GM10248 (cell line): ENCODE results near the gene CD83.

Experiments
- CTCF ChIA-PET: fragments of 300-600 bp; sonication (Branson Sonifier 250); formaldehyde crosslinking; extraction: SDS; loops from one replicate; lab custom pipeline; 2021; ENCODE audit warnings: antibody characterized with exemption; lab: Yijun Ruan, JAX
- POLR2A ChIA-PET: fragments of 350-650 bp; sonication (Branson Sonifier 250); formaldehyde crosslinking; extraction: SDS; loops from one replicate; lab custom pipeline; 2020; ENCODE audit warnings: antibody characterized with exemption; lab: Yijun Ruan, JAX
- DNase-seq: peaks from one replicate; pipeline ENCODE4 v3.0.0; 2012; ENCODE audit errors: extremely low spot score
- TF ChIP-seq, protein P1 (sequence below): IDR thresholded peaks from 2 replicates; pipeline ENCODE4 v1.5.1; 2012; ENCODE audit warnings: mild to moderate bottlenecking, low read depth; ENCODE audit errors: extremely low read depth, missing control alignments, control extremely low read depth

Gene CD83

DNA sequence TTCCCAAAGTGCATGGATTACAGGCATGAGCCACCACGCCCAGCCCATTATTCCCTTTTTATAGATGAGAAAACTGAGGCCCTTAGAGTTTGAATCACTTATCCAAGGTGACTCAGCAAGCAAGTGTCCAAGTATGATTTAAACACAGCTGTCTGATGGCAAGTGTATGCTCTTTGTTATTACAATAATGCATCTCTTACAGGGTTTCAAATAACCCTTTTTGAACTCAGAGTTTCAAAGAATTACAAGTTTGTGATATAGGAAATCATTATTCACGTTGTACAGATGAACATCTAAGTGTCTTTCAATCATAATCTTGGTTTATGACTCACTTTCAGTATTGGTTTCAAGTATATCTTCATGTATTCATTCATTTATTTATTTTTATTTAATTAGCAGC is 63.0 kb downstream of the CD83 start:
- TF ChIP-seq, protein P1, sequence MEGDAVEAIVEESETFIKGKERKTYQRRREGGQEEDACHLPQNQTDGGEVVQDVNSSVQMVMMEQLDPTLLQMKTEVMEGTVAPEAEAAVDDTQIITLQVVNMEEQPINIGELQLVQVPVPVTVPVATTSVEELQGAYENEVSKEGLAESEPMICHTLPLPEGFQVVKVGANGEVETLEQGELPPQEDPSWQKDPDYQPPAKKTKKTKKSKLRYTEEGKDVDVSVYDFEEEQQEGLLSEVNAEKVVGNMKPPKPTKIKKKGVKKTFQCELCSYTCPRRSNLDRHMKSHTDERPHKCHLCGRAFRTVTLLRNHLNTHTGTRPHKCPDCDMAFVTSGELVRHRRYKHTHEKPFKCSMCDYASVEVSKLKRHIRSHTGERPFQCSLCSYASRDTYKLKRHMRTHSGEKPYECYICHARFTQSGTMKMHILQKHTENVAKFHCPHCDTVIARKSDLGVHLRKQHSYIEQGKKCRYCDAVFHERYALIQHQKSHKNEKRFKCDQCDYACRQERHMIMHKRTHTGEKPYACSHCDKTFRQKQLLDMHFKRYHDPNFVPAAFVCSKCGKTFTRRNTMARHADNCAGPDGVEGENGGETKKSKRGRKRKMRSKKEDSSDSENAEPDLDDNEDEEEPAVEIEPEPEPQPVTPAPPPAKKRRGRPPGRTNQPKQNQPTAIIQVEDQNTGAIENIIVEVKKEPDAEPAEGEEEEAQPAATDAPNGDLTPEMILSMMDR, result no peak
- CTCF ChIA-PET, result interaction anchor here (1.3 kb wide), 2 partner anchors 37 to 1052 kb away, joined by 3 read pairs; no protein-coding TSS in a partner anchor
- POLR2A ChIA-PET, result no interaction called here
- no peak for DNase-seq

DNA sequence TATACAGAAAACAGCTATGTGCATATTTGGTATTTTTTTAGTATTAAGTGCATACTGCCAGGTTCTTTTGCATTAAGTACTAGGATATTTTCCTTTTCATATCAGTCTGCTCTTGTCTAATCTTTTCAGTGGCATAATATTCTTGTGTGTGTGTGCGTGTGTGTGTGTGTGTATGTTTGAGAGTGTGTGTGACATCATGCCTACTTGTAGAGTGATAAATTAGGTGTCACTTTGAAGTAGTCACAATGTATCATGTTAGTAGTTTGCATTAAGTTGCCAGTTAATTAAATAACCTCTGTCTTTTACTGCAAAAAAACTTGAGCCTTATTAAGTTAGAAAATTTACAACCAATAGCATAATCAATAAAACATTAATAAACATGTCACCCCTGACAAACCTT is 65.3 kb downstream of the CD83 start:
- POLR2A ChIA-PET, result no interaction called here
- CTCF ChIA-PET, result interaction anchor here (1.0 kb wide), 2 partner anchors 29 to 38 kb away, joined by 3 read pairs; no protein-coding TSS in a partner anchor
- TF ChIP-seq, protein P1, result no peak

More for the DNA sequence above, 65.3 kb downstream of the CD83 start:
- no peak for DNase-seq
